ENCODE results near the gene CNTN6.

Gene CNTN6

GRCh38 chr3:1356101-1356500, 263.3 kb downstream of the CNTN6 start:
- TF ChIP-seq SIN3A (IDR thresholded peaks at IDR 0.05; ENCODE audit: borderline replicate concordance, insufficient read depth, low read length) (no peak), REST (IDR thresholded peaks at IDR 0.05; ENCODE audit: insufficient read depth in 1 of 2, low read depth in 2 of 2, low read length in 2 of 2) (no peak), TAF1 (IDR thresholded peaks at IDR 0.05; ENCODE audit: borderline replicate concordance, insufficient read depth, low read length) (no peak), FOXP2 (optimal IDR thresholded peaks at IDR 0.05; ENCODE audit: borderline replicate concordance, extremely low read depth, extremely low read length, insufficient read depth) (no peak), POLR2AphosphoS5 (IDR thresholded peaks at IDR 0.05; ENCODE audit: low read depth, low read length) (no peak)

- TF ChIP-seq TAF1 (IDR thresholded peaks at IDR 0.05; ENCODE audit: borderline replicate concordance, insufficient read depth, low read length), result no peak
- TF ChIP-seq SIN3A (IDR thresholded peaks at IDR 0.05; ENCODE audit: borderline replicate concordance, insufficient read depth, low read length), result no peak
- no peak for TF ChIP-seq POLR2AphosphoS5 (IDR thresholded peaks at IDR 0.05; ENCODE audit: low read depth, low read length)
- TF ChIP-seq REST (IDR thresholded peaks at IDR 0.05; ENCODE audit: insufficient read depth in 1 of 2, low read depth in 2 of 2, low read length in 2 of 2), result no peak
- TF ChIP-seq FOXP2 (optimal IDR thresholded peaks at IDR 0.05; ENCODE audit: borderline replicate concordance, extremely low read depth, extremely low read length, insufficient read depth), result no peak
Observed at GRCh38 chr3:1365528-1365927, 272.7 kb downstream of the CNTN6 start.

- no peak for TF ChIP-seq FOXP2 (optimal IDR thresholded peaks at IDR 0.05; ENCODE audit: borderline replicate concordance, extremely low read depth, extremely low read length, insufficient read depth)
- no peak for TF ChIP-seq TAF1 (IDR thresholded peaks at IDR 0.05; ENCODE audit: borderline replicate concordance, insufficient read depth, low read length)
- TF ChIP-seq REST (IDR thresholded peaks at IDR 0.05; ENCODE audit: insufficient read depth in 1 of 2, low read depth in 2 of 2, low read length in 2 of 2), result no peak
- no peak for TF ChIP-seq POLR2AphosphoS5 (IDR thresholded peaks at IDR 0.05; ENCODE audit: low read depth, low read length)
- TF ChIP-seq SIN3A (IDR thresholded peaks at IDR 0.05; ENCODE audit: borderline replicate concordance, insufficient read depth, low read length), result no peak
Observed at GRCh38 chr3:1374471-1374870, 281.6 kb downstream of the CNTN6 start.

GRCh38 chr3:1375145-1375544, 282.3 kb downstream of the CNTN6 start:
- TF ChIP-seq SIN3A (IDR thresholded peaks at IDR 0.05; ENCODE audit: borderline replicate concordance, insufficient read depth, low read length) (no peak), POLR2AphosphoS5 (IDR thresholded peaks at IDR 0.05; ENCODE audit: low read depth, low read length) (no peak), REST (IDR thresholded peaks at IDR 0.05; ENCODE audit: insufficient read depth in 1 of 2, low read depth in 2 of 2, low read length in 2 of 2) (no peak), TAF1 (IDR thresholded peaks at IDR 0.05; ENCODE audit: borderline replicate concordance, insufficient read depth, low read length) (no peak), FOXP2 (optimal IDR thresholded peaks at IDR 0.05; ENCODE audit: borderline replicate concordance, extremely low read depth, extremely low read length, insufficient read depth) (no peak)
